Stimulated activated naive CD4-positive, alpha-beta T cell (primary cell): ENCODE data around the gene DRC1.

Source experiments
- DNase-seq, 6 experiments: peaks; one replicate each; lab custom pipeline; 2025; lab: John Stamatoyannopoulos, UW

The DRC1 gene

GRCh38 chr2:26448651-26449050, 46.9 kb downstream of the DRC1 start:
- DNase-seq = no peak

GRCh38 chr2:26449278-26450030, 47.7 kb downstream of the DRC1 start:
- DNase-seq = no peak

- DNase-seq = no peak
Observed at GRCh38 chr2:26450031-26450635, 48.4 kb downstream of the DRC1 start.

GRCh38 chr2:26451700-26452099, 50.0 kb downstream of the DRC1 start:
- DNase-seq = no peak

- no peak for DNase-seq
Observed at GRCh38 chr2:26453421-26454329, 52.0 kb downstream of the DRC1 start.

- no peak for DNase-seq
Observed at GRCh38 chr2:26454561-26455001, 52.9 kb downstream of the DRC1 start.

GRCh38 chr2:26455037-26455669, 53.4 kb downstream of the DRC1 start:
- DNase-seq = no peak

- no peak for DNase-seq
Observed at GRCh38 chr2:26455670-26456439, 54.1 kb downstream of the DRC1 start.

GRCh38 chr2:26456440-26457250, 54.9 kb downstream of the DRC1 start:
- DNase-seq = no peak

- no peak for DNase-seq
Observed at GRCh38 chr2:26457251-26457666, 55.5 kb downstream of the DRC1 start.

- no peak for DNase-seq
Observed at GRCh38 chr2:26457695-26458364, 56.1 kb downstream of the DRC1 start.

GRCh38 chr2:26458365-26459042, 56.8 kb downstream of the DRC1 start:
- DNase-seq = no peak

GRCh38 chr2:26459991-26460612, 58.4 kb downstream of the DRC1 start:
- DNase-seq = no peak

GRCh38 chr2:26460613-26461031, 58.9 kb downstream of the DRC1 start:
- DNase-seq = no peak

- no peak for DNase-seq
Observed at GRCh38 chr2:26461601-26462023, 59.9 kb downstream of the DRC1 start.

- peak in 1 of 6 experiments; percentile 3 for DNase-seq
Observed at GRCh38 chr2:26462100-26462499, 60.4 kb downstream of the DRC1 start.

GRCh38 chr2:26462511-26463243, 61.0 kb downstream of the DRC1 start:
- no peak for DNase-seq
